ENCODE measurements around the gene TSPAN9. TPM values are rescaled to one million over a fixed set of nuclear protein-coding genes. Genes with fewer than 3 reads are reported as not detected.

Gene TSPAN9
- total RNA-seq, 6 donors from 2014 or later = 25.2 to 62.9 (median 44.2) TPM

DNA sequence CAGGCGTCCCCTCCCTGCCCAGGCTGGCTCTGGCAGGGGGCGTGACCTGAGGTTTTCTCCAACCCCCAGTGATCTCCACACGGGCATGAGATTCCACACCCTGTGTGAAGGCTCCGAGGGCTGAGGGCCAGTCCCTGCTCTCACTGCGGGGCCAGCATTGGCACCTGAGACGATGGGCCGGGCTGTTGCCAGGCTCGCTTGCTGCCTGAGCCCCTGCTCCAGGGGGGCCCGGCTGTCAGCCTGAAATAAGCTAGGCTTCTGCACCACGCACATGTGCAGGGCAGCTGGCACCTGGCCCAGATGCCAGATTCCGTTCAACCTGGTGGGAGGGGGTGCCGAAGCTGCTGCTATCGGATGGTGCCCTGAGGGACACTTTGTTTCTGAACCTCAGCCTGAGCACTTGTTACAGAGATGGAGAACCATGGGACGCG, 217.3 kb downstream of the TSPAN9 start:
- no peak for ATAC-seq (ENCODE audit: low FRiP score in 2 of 2)
- Histone ChIP-seq H3K27me3 (no peaks in the 10 kb centered on the region), H3K27ac (no peak overlapping the region), H3K4me1 (no peaks in the 10 kb centered on the region), H3K36me3 (peaks cover 0 to 3% (median 0%) of the 10 kb centered on the region in 4 donors), H3K4me3 (no peak overlapping the region), H3K9me3 (no peaks in the 10 kb centered on the region)
- peak in 1 of 2 donors; percentile 72 for DNase-seq
- TF ChIP-seq EP300 (IDR thresholded peaks at IDR 0.05) (no peak), CTCF (IDR thresholded peaks at IDR 0.05) (no peak), POLR2AphosphoS5 (IDR thresholded peaks at IDR 0.05) (no peak), POLR2A (IDR thresholded peaks at IDR 0.05) (no peak)
- WGBS, 2 donors = 65 to 76% methylated on average over 5 to 14 of the region's 15 CpGs

DNA sequence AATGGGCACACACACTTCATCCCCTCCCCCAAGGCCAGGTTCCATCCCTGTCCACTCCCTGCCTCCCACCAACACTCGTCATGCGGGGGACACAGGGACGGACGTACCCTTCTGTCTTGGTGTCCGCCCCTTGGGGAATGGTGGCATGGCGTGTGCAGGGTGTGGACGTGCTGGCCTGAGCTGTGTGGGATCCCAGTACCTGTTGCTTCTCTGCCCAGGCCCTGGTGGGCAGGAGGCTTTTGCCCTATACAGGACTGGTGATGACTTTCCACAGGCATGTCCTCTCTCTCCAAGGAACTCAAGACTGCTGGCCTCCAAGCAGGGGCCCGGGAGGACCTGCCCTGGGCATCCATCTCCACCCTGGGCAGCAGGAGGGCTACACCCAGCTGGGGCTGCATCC, 218.0 kb downstream of the TSPAN9 start:
- no peak for ATAC-seq (ENCODE audit: low FRiP score in 2 of 2)
- peaks cover 0 to 3% (median 0%) of the 10 kb centered on the region in 4 donors for H3K36me3 ChIP-seq

DNA sequence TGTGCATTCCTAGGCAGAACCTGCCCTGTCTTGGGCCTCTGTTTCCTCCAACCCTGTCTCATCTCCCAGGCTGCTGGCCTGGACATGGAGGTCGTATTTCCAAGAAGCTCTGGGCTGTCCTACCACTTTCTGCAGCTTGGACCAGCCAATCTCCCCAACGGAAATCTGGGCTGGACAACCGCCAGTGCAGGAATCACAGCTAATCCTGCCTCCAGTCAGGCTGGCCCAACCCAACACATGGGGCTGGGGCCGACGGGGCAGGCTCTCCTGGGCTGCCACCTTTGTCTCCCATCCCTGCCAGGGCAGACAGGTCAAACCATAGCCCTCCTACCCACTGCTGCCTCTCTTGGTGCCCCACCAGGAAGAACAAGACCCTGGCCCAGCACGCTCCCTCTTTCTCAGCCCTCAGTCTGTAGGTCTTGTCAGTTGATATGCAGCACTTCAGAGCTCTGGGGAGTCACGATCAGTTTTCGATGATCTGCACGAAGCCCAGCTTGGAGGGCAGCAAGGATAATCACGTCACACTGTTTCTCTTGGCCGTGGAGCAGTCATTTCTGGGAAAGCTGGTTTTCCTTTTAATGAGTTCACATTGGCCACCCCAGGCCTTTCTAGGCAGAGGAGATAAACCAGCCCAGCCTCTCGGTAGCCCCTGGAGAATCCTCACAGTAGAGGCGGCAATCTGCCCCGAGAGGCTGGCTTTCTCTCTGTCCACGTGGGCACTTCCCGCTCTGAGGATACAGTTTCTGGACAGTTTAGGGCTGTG, 218.6 kb downstream of the TSPAN9 start:
- Histone ChIP-seq H3K9me3 (no peaks in the 10 kb centered on the region), H3K36me3 (peaks cover 0 to 3% (median 0%) of the 10 kb centered on the region in 4 donors), H3K4me3 (no peak overlapping the region), H3K4me1 (peaks cover 9 to 12% (median 11%) of the 10 kb centered on the region in 4 donors), H3K27me3 (no peaks in the 10 kb centered on the region), H3K27ac (no peak overlapping the region)
- TF ChIP-seq CTCF (IDR thresholded peaks at IDR 0.05) = no peak
- no peak for TF ChIP-seq POLR2AphosphoS5 (IDR thresholded peaks at IDR 0.05)
- TF ChIP-seq EP300 (IDR thresholded peaks at IDR 0.05) = no peak
- no peak for TF ChIP-seq POLR2A (IDR thresholded peaks at IDR 0.05)
- no peak for DNase-seq
- WGBS, 2 donors = 79 to 84% methylated on average over 9 to 16 of the region's 16 CpGs
- no peak for ATAC-seq (ENCODE audit: low FRiP score in 2 of 2)

More for the DNA sequence above, 218.0 kb downstream of the TSPAN9 start:
- Histone ChIP-seq H3K27ac (no peak overlapping the region), H3K27me3 (no peaks in the 10 kb centered on the region), H3K9me3 (no peaks in the 10 kb centered on the region), H3K4me3 (no peak overlapping the region), H3K4me1 (peaks cover 4 to 6% (median 5%) of the 10 kb centered on the region in 4 donors)
- 75 to 97% methylated on average over 1 to 7 of the region's 8 CpGs for WGBS, 2 donors
- no peak for TF ChIP-seq EP300 (IDR thresholded peaks at IDR 0.05)
- TF ChIP-seq POLR2A (IDR thresholded peaks at IDR 0.05) = no peak
- TF ChIP-seq POLR2AphosphoS5 (IDR thresholded peaks at IDR 0.05) = no peak
- no peak for TF ChIP-seq CTCF (IDR thresholded peaks at IDR 0.05)
- peak in 1 of 2 donors; percentile 47 for DNase-seq

- H3K4me1 ChIP-seq = peaks cover 9 to 13% (median 11%) of the 10 kb centered on the region in 4 donors
- H3K36me3 ChIP-seq = peaks cover 0 to 3% (median 0%) of the 10 kb centered on the region in 4 donors
- H3K27ac ChIP-seq = no peak overlapping the region
- DNase-seq (no peak), ATAC-seq (ENCODE audit: low FRiP score in 2 of 2) (no peak)
- TF ChIP-seq CTCF (IDR thresholded peaks at IDR 0.05) (no peak), POLR2AphosphoS5 (IDR thresholded peaks at IDR 0.05) (no peak), POLR2A (IDR thresholded peaks at IDR 0.05) (no peak), EP300 (IDR thresholded peaks at IDR 0.05) (no peak)
- H3K4me3 ChIP-seq = no peak overlapping the region
- H3K9me3 ChIP-seq = no peaks in the 10 kb centered on the region
- H3K27me3 ChIP-seq = no peaks in the 10 kb centered on the region
- WGBS, 2 donors = 85 to 100% methylated on average over 5 to 6 of the region's 6 CpGs
These were observed 219.2 kb downstream of the TSPAN9 start for GRCh38 chr12:3296409-3296701.

DNA sequence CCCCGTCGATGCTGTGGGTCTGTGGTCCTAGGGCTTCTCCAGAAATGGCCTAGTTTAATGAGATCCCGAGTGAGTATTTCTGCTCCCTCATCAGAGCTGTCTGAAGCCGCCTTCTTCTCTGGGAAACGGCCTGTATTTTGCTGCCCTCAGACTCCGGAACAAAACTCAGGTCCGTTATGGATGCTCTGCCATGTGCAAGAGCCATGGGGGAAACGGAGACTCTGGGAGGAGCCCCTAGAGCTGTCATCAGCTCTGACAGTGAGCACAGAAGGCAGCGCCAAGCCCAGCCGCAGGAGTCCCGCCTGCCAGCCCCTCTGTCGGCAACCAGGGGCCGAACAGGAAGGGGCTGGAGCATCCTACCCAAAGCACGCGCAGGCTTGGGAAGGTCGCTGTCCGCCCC, 221.4 kb downstream of the TSPAN9 start:
- Histone ChIP-seq H3K27me3 (peaks cover 0 to 2% (median 0%) of the 10 kb centered on the region in 4 donors), H3K9me3 (no peaks in the 10 kb centered on the region), H3K4me1 (peaks cover 9 to 13% (median 11%) of the 10 kb centered on the region in 4 donors), H3K27ac (no peak overlapping the region), H3K36me3 (no peaks in the 10 kb centered on the region), H3K4me3 (no peak overlapping the region)
- no peak for DNase-seq
- TF ChIP-seq POLR2A (IDR thresholded peaks at IDR 0.05) = no peak
- TF ChIP-seq POLR2AphosphoS5 (IDR thresholded peaks at IDR 0.05) = no peak
- TF ChIP-seq EP300 (IDR thresholded peaks at IDR 0.05) = no peak
- no peak for TF ChIP-seq CTCF (IDR thresholded peaks at IDR 0.05)
- WGBS, 2 donors = 46 to 49% methylated on average over 15 to 17 of the region's 17 CpGs
- no peak for ATAC-seq (ENCODE audit: low FRiP score in 2 of 2)
